IPS-11a (cell line): Measurements from ENCODE around the gene TNNI2.
"Not testable (repeated sequence)": the region's sequence is repeated elsewhere in the genome, so short reads cannot be mapped to it uniquely, and the experiment has no call there.

Experiments used
- H3K4me3 ChIP-seq: one replicate; pipeline ENCODE4 v1.5.1; 2013; ENCODE audit warnings: low read depth, low read length, control low read depth

TNNI2 gene

DNA sequence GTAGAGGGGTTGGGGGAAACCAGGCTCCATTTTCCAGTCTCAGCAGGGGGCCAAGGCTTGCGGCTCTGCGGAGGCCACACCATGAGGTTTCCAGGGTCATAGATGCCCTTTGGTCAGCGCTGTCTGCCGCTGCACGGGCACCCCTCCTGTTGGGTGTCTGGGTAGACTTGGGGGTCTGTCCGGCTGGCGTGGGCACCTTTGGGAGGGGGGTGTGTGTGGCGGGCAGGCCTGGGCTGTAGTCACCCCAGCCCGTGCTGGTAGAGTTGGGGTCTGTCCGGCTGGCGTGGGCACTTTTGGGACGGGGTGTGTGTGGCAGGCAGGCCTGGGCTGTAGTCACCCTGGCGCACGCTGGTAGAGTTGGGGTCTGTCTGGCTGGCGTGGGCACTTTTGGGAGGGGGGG, 32.8 kb downstream of the TNNI2 start:
- H3K4me3 ChIP-seq = no peak overlapping the region

DNA sequence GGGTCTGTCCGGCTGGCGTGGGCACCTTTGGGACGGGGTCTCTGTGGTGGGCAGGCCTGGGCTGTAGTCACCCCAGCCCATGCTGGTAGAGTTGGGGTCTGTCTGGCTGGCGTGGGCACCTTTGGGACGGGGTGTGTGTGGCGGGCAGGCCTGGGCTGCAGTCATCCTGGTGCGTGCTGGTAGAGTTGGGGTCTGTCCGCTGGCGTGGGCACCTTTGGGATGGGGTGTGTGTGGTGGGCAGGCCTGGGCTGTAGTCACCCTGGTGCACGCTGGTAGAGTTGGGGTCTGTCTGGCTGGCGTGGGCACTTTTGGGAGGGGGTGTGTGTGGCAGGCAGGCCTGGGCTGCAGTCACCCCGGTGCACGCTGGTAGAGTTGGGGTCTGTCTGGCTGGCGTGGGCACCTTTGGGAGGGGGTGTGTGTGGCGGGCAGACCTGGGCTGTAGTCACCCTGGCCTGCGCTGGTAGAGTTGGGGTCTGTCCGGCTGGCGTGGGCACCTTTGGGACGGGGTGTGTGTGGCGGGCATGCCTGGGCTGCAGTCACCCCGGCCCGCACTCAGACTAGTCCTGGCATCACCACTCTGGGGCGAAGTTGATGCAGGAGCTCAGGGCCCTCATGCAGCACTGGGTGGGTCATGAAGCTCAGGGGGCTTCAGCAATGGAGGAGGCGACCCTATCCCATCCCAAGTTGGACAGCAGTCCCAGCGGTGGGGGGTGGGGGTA, 33.6 kb downstream of the TNNI2 start:
- H3K4me3 ChIP-seq = no peak overlapping the region

DNA sequence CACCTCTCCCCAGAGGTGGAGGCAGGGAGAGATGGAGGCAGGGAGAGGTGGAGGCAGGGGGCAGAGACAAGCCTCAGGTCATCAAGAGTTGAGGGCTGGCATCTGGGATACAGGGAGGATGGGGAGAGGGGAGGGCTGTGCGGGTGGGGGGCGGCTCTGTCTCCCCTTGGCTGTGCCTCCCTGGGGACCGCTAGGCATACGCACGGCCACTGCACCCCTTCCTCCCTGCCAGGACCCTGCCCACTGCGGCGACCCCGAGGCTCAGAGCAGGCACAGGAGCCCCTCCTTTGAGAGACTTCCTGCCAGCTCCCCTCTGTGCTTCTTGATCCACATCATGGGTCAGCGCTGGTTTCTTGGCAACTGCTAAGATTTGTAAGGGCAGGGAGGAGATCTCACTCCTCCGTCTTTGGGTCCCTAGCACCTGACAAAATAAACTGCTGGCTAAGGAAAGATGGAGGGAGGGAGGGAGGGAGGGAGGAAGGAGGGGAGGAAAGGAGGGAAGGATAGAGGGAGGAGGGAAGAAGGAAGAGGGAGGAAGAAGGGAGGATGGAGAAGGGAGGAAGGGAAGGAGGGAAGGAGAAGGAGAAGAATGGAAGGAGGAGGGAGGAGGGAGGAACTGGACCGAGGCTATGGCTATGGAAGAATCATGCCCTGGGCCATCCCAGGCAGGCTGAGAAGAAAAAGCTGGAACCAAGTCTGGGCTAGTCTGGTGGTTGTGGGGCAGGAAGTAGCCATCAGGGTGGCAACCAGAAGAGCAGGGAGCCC, 34.4 kb downstream of the TNNI2 start:
- H3K4me3 ChIP-seq = no peak overlapping the region

DNA sequence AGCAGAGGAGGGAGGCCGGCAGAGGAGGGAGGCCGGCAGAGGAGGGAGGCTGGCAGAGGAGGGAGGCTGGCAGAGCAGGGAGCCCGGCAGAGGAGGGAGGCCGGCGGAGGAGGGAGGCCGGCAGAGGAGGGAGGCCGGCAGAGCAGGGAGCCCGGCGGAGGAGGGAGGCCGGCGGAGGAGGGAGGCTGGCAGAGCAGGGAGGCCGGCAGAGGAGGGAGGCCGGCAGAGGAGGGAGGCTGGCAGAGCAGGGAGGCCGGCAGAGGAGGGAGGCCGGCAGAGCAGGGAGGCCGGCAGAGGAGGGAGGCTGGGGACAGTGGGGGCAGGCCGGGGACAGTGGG, 35.0 kb downstream of the TNNI2 start:
- H3K4me3 ChIP-seq = not testable (repeated sequence)

DNA sequence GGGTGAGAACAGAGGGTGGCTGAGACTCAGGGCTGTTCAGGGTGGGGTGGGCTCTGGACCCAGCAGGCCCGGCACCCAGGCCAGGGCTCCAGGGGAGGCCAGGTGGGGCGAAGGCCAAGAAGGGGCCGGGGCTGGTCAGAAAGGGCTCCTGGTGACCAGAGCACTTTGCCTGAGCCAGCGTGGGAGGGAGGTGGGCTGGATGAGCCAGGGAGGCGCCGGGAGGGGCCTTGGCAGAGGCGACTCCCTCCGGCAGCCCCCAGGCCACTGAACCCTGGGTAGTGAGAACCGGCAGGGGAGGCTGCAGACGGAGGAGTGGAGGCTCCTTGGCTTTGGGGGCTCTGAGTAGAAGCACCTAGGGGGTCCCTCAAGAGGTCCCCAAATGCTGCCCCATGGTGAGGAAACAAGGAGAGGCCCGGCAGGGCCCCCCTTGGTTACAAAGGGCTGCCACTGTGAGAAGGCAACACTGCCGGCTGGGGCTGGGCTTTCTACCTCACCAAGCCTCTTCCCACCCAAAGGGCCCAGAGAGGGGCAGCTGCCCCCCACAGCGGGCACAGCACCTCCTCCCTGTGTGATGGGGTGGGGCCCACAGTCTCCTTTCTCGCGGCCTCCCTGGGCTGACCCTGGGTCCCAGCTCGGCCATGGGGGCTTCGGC, 35.8 kb downstream of the TNNI2 start:
- H3K4me3 ChIP-seq = not testable (repeated sequence)

DNA sequence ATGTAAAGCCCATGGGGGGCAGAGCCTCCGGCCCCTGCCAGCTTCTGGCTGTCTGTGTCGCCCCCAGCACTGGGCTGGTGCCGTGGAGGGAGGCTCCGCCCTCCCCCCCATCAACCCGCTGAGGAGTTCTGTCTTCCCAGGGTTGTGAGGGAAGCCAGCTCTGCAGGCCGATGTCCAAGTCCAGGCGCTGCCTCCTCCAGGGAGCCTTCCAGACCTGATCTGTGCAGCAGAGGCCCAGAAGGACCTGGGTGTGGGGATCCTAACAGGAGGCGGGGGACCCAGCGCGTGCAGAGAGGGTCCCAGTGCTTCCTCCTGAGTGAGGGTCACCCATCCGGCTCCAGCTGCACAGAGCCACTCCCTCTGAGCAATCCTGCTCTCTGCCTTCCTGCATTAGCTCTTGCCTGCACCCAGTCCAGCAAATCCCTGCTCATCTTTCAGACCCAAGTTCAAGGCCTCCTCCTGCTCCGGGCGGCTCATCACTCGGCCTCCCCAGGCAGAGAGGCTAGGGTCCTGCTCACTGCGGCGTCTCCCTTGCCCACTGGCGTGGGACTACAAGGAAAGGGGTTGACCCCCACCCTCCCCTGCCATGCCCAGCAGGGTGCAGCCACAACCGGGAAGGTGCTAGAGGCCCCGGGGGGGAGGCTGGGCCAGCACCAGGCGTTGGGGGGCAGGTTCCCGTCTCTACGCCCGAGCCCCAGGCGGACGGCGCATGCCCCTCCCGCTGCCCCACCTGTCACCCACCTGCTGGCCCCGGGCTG, 36.5 kb downstream of the TNNI2 start:
- no peak overlapping the region for H3K4me3 ChIP-seq

DNA sequence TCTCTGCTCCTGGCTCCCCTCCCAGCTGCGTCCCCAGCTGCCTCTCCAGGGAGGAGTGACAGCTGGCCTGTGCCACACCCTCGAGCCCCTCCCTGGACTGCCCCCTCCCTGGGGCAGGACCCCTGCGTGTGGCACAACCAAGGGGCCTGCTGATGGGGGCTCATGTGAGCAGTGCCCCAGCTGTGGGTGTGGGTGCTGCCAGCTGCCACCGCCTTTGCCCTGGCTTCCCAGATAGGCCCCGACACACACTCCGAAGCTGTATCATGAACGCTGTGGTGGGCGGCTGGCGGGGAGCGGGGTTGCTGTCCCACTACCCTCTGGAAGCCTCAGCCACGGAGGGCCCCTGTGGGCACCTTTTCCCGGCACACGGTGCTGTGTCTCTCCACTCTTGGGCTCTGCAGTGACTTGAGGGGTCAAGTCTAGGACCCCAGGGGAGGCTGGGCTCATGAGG, 37.1 kb downstream of the TNNI2 start:
- not testable (repeated sequence) for H3K4me3 ChIP-seq

DNA sequence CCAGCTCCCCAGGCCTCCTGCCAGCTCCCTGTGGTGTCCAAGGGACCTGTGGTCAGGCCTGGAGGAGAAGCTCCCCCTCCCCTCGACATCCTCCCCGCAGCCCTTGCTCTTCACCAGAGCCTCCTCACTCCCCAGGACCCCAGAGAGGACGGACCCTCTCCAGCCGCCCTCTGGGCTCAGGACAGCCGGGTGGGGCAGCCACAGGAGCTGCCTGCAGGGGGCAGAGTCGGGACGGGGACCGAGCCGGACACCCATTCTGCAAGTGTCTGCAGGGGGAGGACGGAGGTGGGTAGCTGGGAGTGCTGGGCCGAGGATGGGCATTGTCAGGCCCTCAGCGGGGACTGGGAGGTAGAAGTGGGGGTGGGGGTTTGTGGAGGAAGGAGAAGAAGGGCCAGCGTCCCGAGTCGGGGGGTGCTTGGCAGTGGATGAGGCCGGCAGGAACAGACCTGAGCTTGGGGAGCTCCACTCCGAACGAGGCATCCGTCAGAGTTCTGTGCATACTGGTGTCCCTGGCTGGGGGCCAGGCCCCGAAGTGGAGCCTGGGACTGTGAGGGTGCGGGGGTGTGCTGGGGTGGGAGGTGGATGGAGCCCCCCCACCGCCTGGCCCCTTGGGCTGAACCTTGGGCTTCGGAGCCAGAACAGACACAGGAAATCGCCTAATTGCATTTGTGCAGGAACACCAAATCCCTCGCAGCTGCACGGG, 37.7 kb downstream of the TNNI2 start:
- no peak overlapping the region for H3K4me3 ChIP-seq

DNA sequence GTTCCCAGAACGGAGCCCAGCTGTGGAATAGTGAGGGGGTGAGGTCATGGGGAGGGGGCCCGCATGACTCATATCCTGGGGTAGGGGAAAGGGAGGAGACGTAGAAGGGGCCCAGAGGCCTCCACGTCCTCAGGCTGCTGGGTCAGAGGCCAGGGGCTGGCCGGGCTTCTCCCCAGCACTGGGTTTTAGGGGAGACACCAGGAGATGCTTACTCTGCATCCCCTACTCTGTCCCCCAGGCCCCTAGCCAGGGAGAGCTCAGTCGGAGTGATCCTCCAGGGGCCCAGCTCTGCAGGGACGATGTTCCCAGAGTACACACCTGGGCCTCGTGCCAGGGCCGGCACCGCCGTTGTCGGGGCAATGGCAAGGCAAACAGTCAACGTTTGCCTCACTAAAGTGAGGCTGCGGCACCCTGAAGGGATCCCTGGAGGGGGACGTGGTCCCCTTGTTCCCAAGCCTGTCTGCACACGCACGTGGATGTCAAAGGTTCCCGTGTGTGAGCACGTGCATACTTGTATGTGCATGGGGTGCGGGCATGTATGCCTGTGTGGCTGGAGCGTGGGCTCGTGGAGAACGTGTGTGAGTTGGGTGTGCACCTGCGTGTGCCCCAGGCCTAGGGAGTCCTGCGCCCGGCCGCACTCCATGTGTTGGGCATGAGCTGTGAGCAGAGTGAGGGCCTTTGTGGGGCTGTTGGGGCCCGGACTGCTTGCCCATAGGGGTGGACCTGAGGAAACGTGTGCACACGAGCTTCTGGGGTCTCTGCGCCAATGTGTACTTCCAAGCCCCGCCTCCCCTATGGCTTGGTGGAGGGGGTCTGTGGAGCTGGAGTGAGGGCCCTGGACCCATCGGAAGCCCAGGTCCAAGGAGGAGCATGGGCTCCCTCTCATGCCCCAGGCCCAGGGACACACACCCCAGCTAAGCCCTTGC, 38.7 kb downstream of the TNNI2 start:
- no peak overlapping the region for H3K4me3 ChIP-seq

DNA sequence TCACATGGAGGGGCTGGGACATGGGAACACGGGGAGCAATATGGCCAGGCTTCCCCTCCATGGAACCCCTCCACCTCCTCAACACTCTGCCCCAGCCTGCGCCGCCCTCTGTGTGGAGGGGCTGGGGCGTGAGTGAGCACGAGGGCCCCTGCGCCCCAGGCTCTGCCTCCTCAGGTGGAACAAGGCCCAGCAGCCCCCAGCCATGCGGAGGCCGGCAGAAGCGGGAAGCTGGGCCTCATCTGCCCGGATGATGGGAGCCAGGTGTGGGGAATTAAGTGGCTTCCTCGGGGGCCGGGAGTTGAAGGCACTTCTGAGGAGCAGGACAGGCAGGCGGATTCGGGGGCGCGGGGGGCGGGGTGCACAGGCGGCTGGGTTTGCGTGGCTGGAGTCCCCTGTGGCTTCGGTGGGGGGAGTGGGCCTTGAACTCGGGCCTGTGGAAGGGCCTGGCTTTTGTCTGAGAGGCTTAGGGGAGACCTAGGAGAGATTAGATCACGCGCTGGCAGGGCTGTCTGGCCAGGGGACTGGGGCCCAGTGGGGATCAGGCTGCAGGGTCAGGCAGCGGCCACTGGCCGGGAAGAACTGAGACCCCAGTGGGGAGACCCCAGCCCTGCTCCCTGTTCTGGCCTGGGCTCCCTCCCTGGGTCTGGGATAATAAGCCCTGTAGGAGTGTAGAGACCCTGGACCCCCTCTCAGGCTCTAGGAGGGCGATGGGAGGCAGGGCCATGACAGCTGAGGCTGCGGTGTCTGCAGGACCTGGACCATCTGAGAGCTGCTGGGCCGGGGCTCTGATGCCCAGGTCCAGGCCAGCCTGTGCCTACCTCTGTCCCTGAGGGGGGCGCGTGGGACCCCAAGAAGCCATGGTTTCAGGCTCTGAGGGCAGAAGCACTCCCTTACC, 39.6 kb downstream of the TNNI2 start:
- no peak overlapping the region for H3K4me3 ChIP-seq

DNA sequence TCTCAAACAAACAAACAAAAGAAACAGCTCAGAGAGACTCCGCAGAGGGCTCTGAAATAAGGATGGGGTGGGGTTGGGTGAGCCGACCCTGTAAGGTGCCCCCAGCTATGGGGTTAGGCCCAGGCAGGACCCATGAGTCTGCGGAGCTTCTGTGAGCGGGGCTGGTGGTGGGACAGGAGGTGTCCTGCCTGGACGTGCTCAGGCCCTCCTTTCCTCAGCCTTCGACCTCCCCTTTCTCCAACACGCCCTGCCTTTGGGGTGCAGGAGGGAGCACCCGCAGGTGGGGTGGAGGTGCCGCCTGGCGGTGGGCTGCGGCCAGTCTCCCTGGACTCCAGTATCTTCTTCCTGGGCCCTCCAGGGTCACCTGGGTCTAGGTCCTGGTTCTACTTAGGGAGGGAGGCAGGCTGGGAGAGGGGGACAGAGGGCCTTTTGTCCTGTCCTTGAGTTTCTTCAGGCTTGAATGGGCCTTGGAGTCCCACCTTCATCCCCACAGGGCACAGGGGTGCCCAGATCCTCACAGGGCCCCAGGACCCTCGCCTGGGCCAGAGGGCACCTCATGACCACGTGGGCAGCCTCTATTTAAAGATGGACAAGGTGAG, 40.7 kb downstream of the TNNI2 start:
- no peak overlapping the region for H3K4me3 ChIP-seq

DNA sequence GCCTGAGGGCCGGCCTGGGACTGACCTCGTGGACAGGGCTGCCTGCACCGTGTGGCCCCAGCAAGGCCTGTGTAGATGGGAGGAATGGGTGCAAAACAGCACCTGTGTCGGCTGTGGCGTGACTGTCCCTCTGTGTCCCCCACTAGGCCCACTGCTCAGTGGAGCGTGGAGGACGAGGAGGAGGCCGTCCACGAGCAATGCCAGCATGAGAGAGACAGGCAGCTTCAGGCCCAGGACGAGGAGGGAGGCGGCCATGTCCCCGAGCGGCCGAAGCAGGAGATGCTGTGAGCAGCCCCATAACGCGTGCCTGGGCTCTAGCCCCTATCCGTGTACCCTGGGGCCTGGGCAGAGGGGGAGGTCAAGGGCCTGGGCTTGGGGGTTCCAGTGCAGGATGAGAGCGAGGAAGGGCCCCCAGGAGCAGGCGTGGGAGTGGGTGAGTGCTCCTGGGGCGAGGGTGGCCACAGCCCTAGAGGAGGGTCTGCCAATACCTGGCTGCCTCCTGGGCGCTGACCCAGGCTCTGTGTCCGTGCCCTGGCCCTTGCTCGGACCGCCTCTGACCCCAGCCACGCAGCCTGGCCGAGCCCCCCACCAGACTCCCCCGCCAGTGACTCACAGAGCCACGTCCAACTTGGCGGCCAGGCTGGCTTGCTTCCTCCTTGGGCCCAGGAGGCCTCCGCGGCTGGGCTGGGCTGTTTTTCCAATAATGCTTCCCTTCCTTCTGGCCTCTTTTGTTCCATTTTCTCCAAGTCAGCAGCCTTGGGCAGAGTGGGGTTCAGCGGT, 41.4 kb downstream of the TNNI2 start:
- no peak overlapping the region for H3K4me3 ChIP-seq

DNA sequence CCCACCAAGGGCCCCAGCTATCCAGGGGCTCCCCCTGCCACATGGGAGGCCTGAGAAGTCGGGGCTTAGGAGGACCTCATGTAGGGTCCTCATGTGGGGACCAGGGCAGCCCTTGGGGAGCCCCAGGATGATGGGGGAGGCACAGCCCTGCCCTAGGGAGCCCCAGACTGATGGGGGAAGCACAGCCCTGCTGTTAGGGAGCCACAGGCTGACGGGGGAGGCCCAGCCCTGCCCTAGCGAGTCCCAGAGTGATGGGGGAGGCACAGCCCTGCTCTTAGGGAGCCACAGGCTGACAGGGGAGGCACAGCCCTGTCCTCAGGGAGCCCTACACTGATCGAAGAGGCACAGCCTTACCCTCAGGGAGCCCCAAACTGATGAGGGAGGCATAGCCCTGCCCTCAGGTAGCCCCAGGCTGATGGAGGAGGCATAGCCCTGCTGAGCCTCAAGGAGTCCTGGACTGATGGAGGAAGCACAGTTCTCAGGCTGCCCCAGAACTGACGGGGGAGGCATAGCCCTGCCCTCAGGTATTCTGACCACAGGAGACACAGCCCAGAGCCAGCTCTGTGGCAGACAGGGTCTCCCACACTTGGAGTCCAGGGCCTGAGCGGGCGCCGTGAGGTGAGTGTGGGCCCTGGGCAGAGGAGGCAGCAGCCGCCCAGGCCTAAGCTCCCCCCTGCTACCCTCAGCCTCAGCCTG, 42.1 kb downstream of the TNNI2 start:
- H3K4me3 ChIP-seq = no peak overlapping the region

DNA sequence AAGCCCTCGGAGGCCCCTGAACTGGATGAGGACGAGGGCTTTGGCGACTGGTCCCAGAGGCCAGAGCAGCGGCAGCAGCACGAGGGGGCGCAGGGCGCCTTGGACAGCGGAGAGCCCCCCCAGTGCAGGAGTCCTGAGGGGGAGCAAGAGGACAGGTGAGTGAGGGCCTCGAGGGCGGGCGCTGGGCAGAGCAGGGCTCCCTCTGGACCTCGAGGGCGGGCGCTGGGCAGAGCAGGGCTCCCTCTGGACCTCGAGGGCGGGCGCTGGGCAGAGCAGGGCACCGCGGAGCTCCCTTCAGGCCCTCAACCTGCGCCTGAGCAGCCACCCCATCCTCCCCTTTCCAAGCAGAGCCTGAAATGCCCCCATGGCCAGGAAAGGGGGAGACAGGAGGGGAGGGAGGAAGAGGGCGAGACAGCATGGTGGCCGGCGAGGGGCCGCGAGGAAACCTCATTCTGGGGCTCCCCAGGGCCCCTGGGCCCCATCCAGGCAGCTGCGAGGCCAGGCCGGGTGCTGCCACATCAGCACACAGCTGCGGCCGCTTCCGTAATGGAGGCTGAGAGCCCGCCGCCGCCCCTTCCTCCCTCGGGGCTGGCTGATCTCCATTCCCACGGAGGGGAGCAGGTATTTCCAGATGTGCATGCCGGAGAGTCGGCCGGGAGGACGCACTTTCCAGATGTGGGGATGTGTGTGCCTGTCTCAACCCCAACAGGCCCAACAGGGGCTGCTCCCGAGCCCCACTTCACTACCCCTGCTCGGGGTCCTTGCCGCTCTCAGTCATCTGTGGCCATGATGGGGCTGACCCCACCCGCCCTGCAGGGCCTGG, 42.9 kb downstream of the TNNI2 start:
- H3K4me3 ChIP-seq = no peak overlapping the region

DNA sequence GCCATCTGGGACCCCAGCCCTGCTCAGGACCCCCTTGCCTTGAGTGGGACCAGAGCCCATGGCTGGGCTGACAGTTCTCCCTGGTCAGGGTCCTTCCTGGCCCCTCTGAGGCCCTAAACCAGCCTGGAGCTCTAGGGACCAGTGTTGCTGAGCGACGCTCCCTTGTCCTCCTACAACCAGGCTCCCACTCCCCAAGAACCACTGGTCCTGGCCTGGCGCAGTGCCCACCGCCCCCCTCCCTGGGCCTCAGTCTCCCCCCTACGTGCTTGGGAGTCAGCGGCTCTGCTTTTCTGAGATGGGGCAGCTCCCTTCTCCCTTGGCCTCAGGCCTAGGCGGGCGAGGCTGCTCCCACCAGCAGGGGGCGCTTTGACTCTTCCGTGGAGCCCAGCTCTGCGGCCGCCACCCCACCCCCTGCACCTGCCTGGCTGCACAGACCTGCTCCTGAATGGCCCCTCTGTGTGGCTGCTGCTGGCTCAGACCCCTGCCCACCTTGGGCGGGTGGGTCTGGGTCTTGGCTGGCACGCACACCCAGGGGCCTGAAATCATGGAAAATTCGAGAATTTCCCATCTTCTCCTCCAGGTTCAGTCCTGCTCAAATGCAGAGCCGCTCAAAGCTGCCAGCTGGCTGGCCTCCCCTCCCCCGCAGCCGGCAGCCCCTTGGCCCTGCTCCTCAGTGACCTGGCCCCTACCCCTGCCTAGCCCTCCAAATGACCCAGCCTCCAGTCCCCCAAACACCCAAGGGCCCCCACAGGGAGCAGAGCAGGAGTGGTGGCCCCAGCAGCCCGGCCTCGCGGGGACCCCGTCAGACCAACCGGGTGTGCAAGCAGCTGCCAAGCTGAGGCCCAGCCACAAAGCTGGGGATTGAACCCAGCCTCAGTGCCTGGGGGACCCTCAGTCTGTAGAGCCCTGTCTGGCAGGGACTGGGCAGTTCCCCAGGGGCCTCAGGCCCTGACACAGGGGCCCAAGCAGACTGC, 43.8 kb downstream of the TNNI2 start:
- H3K4me3 ChIP-seq = no peak overlapping the region
